Retinal pigment epithelial cell (primary cell): ENCODE data around the gene VAV3.
"Not testable (repeated sequence)": the region's sequence is repeated elsewhere in the genome, so short reads cannot be mapped to it uniquely, and the experiment has no call there.

Experiments used
- DNase-seq: peaks from one replicate; pipeline ENCODE4 v3.0.0-alpha.2; 2010; ENCODE audit warnings: low read depth
- H3K4me3 ChIP-seq: 2 replicates; pipeline ENCODE4 v1.5.1; 2011; ENCODE audit warnings: mild to moderate bottlenecking, low read length, control low read depth, moderate library complexity
- TF ChIP-seq, protein P1 (sequence below): conservative IDR thresholded peaks from 2 replicates; pipeline ENCODE4 v1.5.1; 2011; ENCODE audit warnings: low read depth, low read length, control low read depth, inconsistent platforms

Gene VAV3

DNA sequence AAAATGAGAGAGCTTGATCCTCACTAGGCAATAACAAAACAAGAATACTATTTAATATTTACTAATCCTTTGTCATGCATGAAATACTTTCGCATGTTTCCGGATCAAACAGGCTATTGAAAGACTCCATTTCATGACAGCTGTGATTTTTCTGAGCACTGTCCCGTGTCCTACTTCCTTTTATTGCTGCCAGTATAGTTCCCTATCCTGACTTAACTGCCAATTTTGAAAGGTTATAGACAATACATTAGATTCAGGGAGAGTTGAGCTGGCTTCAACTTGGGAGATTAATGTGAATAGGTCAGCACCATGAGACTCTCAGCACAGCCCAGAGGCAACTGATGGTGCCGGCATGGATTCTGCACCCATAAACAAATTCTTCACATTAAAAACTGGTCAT is 225.8 kb downstream of the VAV3 start:
- H3K4me3 ChIP-seq = no peak overlapping the region
- TF ChIP-seq, protein P1, sequence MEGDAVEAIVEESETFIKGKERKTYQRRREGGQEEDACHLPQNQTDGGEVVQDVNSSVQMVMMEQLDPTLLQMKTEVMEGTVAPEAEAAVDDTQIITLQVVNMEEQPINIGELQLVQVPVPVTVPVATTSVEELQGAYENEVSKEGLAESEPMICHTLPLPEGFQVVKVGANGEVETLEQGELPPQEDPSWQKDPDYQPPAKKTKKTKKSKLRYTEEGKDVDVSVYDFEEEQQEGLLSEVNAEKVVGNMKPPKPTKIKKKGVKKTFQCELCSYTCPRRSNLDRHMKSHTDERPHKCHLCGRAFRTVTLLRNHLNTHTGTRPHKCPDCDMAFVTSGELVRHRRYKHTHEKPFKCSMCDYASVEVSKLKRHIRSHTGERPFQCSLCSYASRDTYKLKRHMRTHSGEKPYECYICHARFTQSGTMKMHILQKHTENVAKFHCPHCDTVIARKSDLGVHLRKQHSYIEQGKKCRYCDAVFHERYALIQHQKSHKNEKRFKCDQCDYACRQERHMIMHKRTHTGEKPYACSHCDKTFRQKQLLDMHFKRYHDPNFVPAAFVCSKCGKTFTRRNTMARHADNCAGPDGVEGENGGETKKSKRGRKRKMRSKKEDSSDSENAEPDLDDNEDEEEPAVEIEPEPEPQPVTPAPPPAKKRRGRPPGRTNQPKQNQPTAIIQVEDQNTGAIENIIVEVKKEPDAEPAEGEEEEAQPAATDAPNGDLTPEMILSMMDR = no peak
- DNase-seq = no peak

DNA sequence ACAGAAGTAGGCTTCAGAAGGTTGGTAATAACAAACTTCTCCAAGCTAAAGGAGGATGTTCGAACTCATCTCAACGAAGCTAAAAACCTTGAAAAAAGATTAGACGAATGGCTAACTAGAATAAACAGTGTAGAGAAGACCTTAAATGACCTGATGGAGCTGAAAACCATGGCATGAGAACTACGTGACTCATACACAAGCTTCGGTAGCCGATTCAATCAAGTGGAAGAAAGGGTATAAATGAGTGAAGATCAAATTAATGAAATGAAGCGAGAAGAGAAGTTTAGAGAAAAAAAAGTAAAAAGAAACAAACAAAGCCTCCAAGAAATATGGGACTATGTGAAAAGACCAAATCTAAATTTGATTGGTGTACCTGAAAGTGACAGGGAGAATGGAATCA is 231.6 kb downstream of the VAV3 start:
- peak; percentile 46 for DNase-seq
- not testable (repeated sequence) for H3K4me3 ChIP-seq

- no peak overlapping the region for H3K4me3 ChIP-seq
- no peak for DNase-seq
- TF ChIP-seq, protein P1 = no peak
These were observed 237.1 kb downstream of the VAV3 start for GRCh38 chr1:107727866-107728265.

GRCh38 chr1:107726860-107727259 is 238.1 kb downstream of the VAV3 start:
- TF ChIP-seq, protein P1 = no peak
- H3K4me3 ChIP-seq = no peak overlapping the region
- no peak for DNase-seq

DNA sequence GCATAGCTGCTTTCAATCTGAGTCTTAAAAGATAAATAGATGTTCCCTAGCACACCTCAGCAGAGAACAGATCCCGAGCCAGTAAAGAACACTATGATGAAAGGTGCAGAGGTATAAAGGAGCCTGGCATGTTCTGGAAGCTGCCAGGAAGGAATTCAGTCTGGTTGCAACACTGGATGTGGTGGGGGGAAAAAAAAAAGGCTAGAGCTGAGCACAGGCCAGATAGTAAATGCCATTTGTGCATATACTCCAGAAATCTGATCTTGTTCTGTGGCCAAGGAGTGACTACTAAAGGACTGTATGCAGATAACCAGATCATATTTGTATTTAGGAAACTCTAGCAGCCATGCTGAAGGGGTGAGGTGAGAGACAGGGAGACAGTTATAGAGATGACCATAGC is 240.3 kb downstream of the VAV3 start:
- no peak for DNase-seq
- TF ChIP-seq, protein P1 = no peak

DNA sequence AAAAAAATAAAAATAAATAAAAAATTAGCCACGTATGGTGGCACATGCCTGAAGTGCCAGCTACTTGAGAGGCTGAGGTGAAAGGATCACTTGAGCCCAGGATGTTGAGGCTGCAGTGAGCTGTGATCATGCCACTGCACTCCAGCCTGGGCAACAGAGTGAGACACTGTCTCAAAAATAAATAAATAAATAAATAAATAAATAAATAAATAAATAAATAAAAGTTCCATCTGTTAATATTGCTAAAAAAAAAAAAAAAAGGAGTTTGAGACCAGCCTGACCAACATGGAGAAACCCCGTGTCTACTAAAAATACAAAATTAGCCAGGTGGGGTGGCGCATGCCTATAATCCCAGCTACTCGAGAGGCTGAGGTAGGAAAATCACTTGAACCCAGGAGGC is 244.8 kb downstream of the VAV3 start:
- not testable (repeated sequence) for DNase-seq, H3K4me3 ChIP-seq

More for the DNA sequence above, 240.3 kb downstream of the VAV3 start:
- H3K4me3 ChIP-seq = no peak overlapping the region

- no peak for DNase-seq
- TF ChIP-seq, protein P1 = no peak
- H3K4me3 ChIP-seq = no peak overlapping the region
These were observed 255.0 kb downstream of the VAV3 start for GRCh38 chr1:107710005-107710404.

DNA sequence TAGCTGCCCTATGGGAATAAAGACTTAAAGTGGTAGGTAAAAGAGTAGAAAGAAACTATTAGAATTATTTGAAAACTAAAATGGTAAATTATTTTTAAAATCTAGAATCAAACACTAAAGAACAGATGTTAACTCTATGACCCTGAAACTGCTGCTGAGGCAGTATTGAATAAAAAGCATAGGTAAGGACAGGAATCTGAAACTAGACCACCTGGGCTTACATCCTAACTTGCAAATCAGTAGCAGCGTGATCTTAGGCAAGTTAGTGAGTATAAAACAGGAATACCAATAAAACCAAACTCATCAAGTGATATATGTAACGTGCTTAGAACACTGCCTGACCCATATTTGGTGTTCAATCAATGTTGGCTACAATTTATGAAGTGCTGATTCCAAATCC is 257.9 kb downstream of the VAV3 start:
- TF ChIP-seq, protein P1 = no peak
- DNase-seq = no peak
- H3K4me3 ChIP-seq = no peak overlapping the region
